Parathyroid adenoma (tissue), 2 donors: ENCODE data around the gene MAPK1.
"Not testable (repeated sequence)": the region's sequence is repeated elsewhere in the genome, so short reads cannot be mapped to it uniquely, and the experiment has no call there.

ENCODE experiments used
- H2AFZ ChIP-seq: fragments of 300-600 bp; sonication (generic); one replicate; pipeline ENCODE4 v1.7.0; 2017; ENCODE audit warnings: antibody characterized with exemption, mild to moderate bottlenecking
- H3K27ac ChIP-seq: fragments of 300-600 bp; sonication (generic); one replicate; pipeline ENCODE4 v1.7.0; 2017
- H3K27me3 ChIP-seq: fragments of 300-600 bp; sonication (generic); one replicate; pipeline ENCODE4 v1.7.0; 2017; ENCODE audit warnings: low read length; ENCODE audit not compliant: control insufficient read depth, insufficient read depth
- H3K36me3 ChIP-seq: fragments of 300-600 bp; sonication (generic); one replicate; pipeline ENCODE4 v1.7.0; 2017; ENCODE audit warnings: low read length; ENCODE audit not compliant: control insufficient read depth, insufficient read depth
- H3K4me1 ChIP-seq: fragments of 300-600 bp; sonication (generic); one replicate; pipeline ENCODE4 v1.7.0; 2017; ENCODE audit warnings: control low read depth
- H3K4me2 ChIP-seq: fragments of 300-600 bp; sonication (generic); one replicate; pipeline ENCODE4 v1.7.0; 2017; ENCODE audit warnings: low read length
- H3K4me3 ChIP-seq: fragments of 300-600 bp; sonication (generic); one replicate; pipeline ENCODE4 v1.7.0; 2017; ENCODE audit warnings: low read depth, low read length
- H3K79me2 ChIP-seq: fragments of 300-600 bp; sonication (generic); one replicate; pipeline ENCODE4 v1.7.0; 2017; ENCODE audit warnings: control low read depth
- H3K9ac ChIP-seq: fragments of 300-600 bp; sonication (generic); one replicate; pipeline ENCODE4 v1.7.0; 2017; ENCODE audit warnings: mild to moderate bottlenecking
- H3K9me3 ChIP-seq: fragments of 300-600 bp; sonication (generic); one replicate; pipeline ENCODE4 v1.7.0; 2017; ENCODE audit warnings: low read length; ENCODE audit not compliant: control insufficient read depth
- CTCF ChIP-seq: fragments of 300-600 bp; sonication (generic); IDR thresholded peaks from one replicate; pipeline ENCODE4 v1.7.0; 2017; ENCODE audit warnings: antibody characterized with exemption, mild to moderate bottlenecking
- donor health status: primary hyperparathyroidism.

MAPK1 gene

DNA sequence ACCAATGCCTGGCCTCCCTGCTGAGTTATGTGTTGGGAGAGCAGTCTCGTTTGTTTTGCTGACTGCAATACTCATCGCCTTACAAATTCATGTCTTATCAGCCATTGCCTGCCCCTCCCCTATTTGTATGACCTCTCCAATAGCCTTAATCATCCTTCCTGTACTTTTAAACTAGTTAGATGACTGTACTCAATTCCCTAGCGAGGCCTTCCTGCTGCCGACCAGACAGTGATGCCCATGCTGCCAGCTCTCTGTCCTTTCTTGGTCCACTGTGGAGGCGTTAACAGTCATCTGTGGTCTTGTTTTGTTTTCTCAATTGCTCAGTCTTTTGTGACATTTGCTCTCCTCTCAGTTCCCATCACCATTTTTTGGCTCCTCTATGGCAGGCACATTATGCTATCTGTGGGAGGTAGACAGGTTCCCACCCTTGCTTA is 111.6 kb downstream of the MAPK1 start:
- TF ChIP-seq CTCF = no peak
- H3K4me2 ChIP-seq = no peak overlapping the region
- H3K36me3 ChIP-seq = no peaks in the 10 kb centered on the region
- no peaks in the 10 kb centered on the region for H3K79me2 ChIP-seq
- no peaks in the 10 kb centered on the region for H3K9me3 ChIP-seq
- H3K27me3 ChIP-seq = no peaks in the 10 kb centered on the region
- no peak overlapping the region for H2AFZ ChIP-seq
- no peak overlapping the region for H3K9ac ChIP-seq
- no peak overlapping the region for H3K27ac ChIP-seq
- no peak overlapping the region for H3K4me3 ChIP-seq
- H3K4me1 ChIP-seq = no peaks in the 10 kb centered on the region

DNA sequence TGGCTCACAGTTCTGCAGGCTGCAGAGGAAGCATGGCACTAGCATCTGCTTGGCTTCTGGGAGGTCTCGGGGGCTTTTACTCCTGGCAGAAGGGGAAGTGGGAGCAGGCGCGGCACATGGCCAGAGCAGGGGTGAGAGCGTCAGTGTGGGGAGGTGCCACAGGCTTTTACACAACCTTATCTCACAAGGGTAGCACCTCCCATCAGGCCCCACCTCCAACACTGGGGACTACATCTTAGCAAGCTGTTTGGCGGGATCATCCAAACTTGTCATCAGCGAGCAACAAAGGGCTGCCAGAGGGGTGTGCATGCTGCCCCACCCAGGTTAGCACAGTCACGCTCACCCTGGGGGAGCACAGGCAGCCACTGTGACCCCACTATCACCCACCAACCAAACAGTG is 112.9 kb downstream of the MAPK1 start:
- TF ChIP-seq CTCF = no peak
- Histone ChIP-seq H3K4me3 (no peak overlapping the region), H3K27me3 (no peaks in the 10 kb centered on the region), H3K79me2 (no peaks in the 10 kb centered on the region), H3K9ac (no peak overlapping the region), H3K4me2 (no peak overlapping the region), H3K27ac (no peak overlapping the region), H3K4me1 (no peaks in the 10 kb centered on the region), H3K9me3 (no peaks in the 10 kb centered on the region), H2AFZ (no peak overlapping the region), H3K36me3 (no peaks in the 10 kb centered on the region)

GRCh38 chr22:21753374-21754111 is 113.9 kb downstream of the MAPK1 start:
- no peak overlapping the region for H3K27ac ChIP-seq
- no peak overlapping the region for H3K9ac ChIP-seq
- no peak overlapping the region for H3K4me2 ChIP-seq
- no peaks in the 10 kb centered on the region for H3K9me3 ChIP-seq
- H3K27me3 ChIP-seq = no peaks in the 10 kb centered on the region
- H3K4me1 ChIP-seq = no peaks in the 10 kb centered on the region
- TF ChIP-seq CTCF = no peak
- H3K79me2 ChIP-seq = no peaks in the 10 kb centered on the region
- H2AFZ ChIP-seq = no peak overlapping the region
- no peaks in the 10 kb centered on the region for H3K36me3 ChIP-seq
- H3K4me3 ChIP-seq = no peak overlapping the region

DNA sequence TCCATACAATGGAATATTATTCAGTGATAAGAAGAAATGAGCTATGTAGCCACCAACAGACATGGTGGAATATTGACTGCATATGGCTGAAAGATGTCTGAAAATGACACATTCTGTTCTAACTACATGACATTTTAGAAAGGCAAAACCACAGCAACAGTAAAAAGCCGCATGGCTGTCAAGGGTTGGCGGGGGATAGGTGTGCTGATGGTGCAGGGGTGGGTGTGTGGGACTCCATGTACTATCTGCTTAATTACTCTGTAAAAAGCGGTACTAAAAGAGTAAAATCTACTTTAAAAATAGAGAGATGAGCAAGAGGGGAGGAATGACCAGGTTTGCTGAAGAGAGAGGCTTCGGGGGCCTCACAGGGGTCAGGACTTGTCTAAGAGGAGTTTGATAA is 115.2 kb downstream of the MAPK1 start:
- no peak overlapping the region for H3K4me2 ChIP-seq
- no peak overlapping the region for H3K9ac ChIP-seq
- H3K4me1 ChIP-seq = no peaks in the 10 kb centered on the region
- H3K4me3 ChIP-seq = no peak overlapping the region
- TF ChIP-seq CTCF = no peak
- no peaks in the 10 kb centered on the region for H3K9me3 ChIP-seq
- H3K79me2 ChIP-seq = no peaks in the 10 kb centered on the region
- no peak overlapping the region for H2AFZ ChIP-seq
- no peak overlapping the region for H3K27ac ChIP-seq
- no peaks in the 10 kb centered on the region for H3K27me3 ChIP-seq
- H3K36me3 ChIP-seq = no peaks in the 10 kb centered on the region

DNA sequence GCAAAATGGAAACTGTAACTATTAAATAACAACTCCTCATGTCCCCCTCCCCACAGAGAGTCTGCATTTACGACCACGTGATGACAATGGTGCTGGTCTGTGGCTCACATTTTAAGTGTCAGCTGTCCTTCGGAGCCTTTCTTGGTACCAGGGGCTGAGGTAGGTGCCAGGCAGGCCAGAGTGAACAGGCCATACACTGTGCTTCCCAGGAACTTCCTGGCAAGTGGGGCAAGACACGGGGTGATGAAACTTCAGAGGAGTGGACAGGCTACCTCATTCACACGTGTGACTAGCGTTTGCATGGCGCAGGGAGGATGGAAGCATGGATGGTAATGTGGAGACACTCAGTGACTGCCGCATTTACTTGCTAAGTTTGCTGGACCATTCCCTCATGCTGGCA is 121.5 kb downstream of the MAPK1 start:
- Histone ChIP-seq H3K9me3 (no peaks in the 10 kb centered on the region), H3K27ac (no peak overlapping the region), H3K4me1 (no peaks in the 10 kb centered on the region), H3K27me3 (no peaks in the 10 kb centered on the region), H3K4me2 (no peak overlapping the region), H3K79me2 (no peaks in the 10 kb centered on the region), H2AFZ (no peak overlapping the region), H3K9ac (no peak overlapping the region), H3K36me3 (no peaks in the 10 kb centered on the region), H3K4me3 (no peak overlapping the region)
- no peak for TF ChIP-seq CTCF

DNA sequence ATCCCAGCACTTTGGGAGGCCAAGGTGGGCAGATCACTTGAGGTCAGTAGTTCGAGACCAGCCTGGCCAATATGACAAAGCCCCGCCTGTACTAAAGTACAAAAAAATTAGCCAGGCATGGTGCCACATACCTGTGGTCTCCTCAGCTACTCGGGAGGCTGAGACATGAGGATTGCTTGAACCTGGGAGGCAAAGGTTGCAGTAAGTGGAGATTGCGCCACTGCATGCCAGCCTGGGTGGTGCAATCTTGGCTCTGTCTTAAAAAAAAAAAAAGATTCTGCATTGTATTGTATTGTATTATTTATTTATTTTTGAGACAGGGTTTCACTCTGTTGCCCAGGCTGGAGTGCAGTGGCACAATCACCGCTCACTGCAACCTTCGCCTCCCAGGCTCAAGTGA is 122.5 kb downstream of the MAPK1 start:
- not testable (repeated sequence) for H3K79me2 ChIP-seq, H3K27me3 ChIP-seq, H3K4me2 ChIP-seq, H3K27ac ChIP-seq, H3K4me3 ChIP-seq, H3K36me3 ChIP-seq, H3K9ac ChIP-seq, H3K9me3 ChIP-seq, H3K4me1 ChIP-seq, H2AFZ ChIP-seq
